GM13977 (cell line): ENCODE data around the gene NUAK1.

Experiments
- DNase-seq: peaks from one replicate; pipeline ENCODE4 v3.0.0; 2012; ENCODE audit warnings: low spot score
- CTCF ChIP-seq: IDR thresholded peaks from 2 replicates; pipeline ENCODE4 v1.5.1; 2012; ENCODE audit warnings: mild to moderate bottlenecking, control low read depth; ENCODE audit not compliant: insufficient read depth; ENCODE audit errors: extremely low read depth, missing control alignments
- in situ Hi-C: fragments of 300-500 bp; cut with MboI; formaldehyde crosslinking; loops from one replicate; pipeline ENCODE4 v1.12.0; 2022; ENCODE audit warnings: low sequenced_read_pairs, low pct_unique_long_range_greater_than_20kb, mixed read lengths, inconsistent platforms; ENCODE audit not compliant: unreplicated experiment

Gene NUAK1

GRCh38 chr12:106170285-106170684 is 31.5 kb upstream of the NUAK1 start:
- no peak for DNase-seq

GRCh38 chr12:106163712-106164111 is 25.0 kb upstream of the NUAK1 start:
- no peak for DNase-seq
- TF ChIP-seq CTCF = no peak
- in situ Hi-C loops = no loop called here

More at GRCh38 chr12:106170285-106170684, 31.5 kb upstream of the NUAK1 start:
- no peak for TF ChIP-seq CTCF
- in situ Hi-C loops = no loop called here

- in situ Hi-C loops = no loop called here
- no peak for DNase-seq
- TF ChIP-seq CTCF = no peak
These were observed 22.7 kb upstream of the NUAK1 start for GRCh38 chr12:106161491-106161890.

- in situ Hi-C loops = no loop called here
- no peak for TF ChIP-seq CTCF
- DNase-seq = no peak
These were observed 22.2 kb upstream of the NUAK1 start for GRCh38 chr12:106160915-106161314.

GRCh38 chr12:106157802-106158201 is 19.0 kb upstream of the NUAK1 start:
- no peak for DNase-seq
- TF ChIP-seq CTCF = no peak
- in situ Hi-C loops = no loop called here

- in situ Hi-C loops = no loop called here
- TF ChIP-seq CTCF = no peak
- no peak for DNase-seq
These were observed 16.1 kb upstream of the NUAK1 start for GRCh38 chr12:106154751-106155273.

GRCh38 chr12:106152334-106152733 is 13.6 kb upstream of the NUAK1 start:
- in situ Hi-C loops = no loop called here
- no peak for TF ChIP-seq CTCF
- DNase-seq = no peak
